Tongue (tissue), 2 donors: ENCODE measurements around the gene UBA3. TPM values are rescaled to one million over a fixed set of nuclear protein-coding genes. Genes with fewer than 3 reads are reported as not detected.
A peak's percentile ranks its signal among the peaks of the same experiment; 100 is the strongest.

Source experiments
- DNase-seq: peaks from one replicate; pipeline ENCODE4 v3.0.0-alpha.2; 2015
- total RNA-seq: library from RNA; depleted of rRNA; stranded (reverse); fragments of >200 nt; gene quantifications from one replicate; pipeline ENCODE4 v1.2.3, GENCODE V29; 2014

Gene UBA3
- total RNA-seq, 1 donor from 2014 or later, result 75.3 TPM

DNA sequence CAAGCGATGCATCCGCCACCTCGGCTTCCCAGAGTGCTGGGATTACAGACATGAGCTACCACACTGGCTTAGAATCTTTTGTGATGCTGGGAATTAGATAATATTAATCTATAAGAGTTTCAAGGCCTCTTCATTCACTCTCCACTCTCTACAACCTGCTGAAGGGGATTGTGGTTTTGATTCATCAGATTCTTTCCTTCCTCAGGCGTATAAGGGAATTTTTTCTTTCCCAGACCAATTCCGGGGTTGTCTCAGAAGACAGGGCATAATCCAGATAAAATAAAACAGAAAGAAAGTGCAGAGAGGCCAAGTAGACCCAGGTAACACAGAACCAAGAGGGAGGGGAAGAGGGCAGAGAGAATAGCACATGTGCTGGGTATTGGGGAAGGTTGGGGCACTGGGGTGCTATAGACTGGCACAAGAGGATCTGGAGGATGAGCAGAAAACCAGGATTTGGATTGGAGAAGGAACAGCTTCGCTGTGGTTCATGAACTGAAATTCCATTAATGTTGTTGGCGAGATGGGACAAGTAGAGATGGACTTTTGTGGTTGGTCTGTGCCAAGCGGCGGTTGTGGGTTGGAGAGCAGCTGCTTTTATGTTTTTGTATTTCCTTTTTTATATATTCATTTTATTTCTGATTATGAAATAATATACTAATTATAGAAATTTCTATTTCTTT lies 17.4 kb upstream of the UBA3 start:
- no peak for DNase-seq

DNA sequence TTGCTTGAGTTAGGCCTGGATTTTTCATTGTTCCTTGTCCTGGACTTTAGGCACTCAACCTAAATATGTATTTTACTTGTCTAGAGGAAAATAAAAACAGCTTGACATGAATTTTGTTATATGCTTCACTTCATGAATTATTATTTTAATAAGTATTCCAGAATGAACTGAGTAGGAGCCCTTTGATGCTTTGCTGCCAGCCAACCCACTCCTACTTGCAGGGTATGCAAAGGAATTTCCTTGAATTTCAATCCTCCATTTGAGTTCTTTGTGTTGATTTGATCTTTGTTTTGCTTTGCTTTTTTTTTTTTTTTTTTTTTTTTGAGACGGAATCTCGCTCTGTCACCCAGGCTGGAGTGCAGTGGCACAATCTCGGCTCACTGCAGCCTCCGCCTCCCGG lies 16.1 kb upstream of the UBA3 start:
- DNase-seq, result no peak

DNA sequence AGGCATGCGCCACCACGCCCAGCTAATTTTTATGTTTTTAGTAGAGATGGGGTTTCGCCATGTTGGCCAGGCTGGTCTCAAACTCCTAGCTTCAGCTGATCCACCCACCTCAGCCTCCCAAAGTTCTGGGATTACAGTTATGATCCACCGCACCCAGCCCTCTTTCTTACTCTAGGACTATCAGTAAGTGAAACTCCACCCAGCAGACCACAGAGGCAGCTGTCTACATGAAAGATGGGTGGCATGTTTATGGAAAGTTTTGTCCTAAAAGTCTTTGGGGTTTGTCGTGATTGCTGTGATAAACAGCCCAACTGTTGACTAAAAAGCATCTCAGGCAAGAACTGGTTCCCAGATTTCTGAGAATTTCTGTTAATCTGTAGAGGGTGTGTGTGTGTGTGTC lies 15.5 kb upstream of the UBA3 start:
- DNase-seq, result no peak

DNA sequence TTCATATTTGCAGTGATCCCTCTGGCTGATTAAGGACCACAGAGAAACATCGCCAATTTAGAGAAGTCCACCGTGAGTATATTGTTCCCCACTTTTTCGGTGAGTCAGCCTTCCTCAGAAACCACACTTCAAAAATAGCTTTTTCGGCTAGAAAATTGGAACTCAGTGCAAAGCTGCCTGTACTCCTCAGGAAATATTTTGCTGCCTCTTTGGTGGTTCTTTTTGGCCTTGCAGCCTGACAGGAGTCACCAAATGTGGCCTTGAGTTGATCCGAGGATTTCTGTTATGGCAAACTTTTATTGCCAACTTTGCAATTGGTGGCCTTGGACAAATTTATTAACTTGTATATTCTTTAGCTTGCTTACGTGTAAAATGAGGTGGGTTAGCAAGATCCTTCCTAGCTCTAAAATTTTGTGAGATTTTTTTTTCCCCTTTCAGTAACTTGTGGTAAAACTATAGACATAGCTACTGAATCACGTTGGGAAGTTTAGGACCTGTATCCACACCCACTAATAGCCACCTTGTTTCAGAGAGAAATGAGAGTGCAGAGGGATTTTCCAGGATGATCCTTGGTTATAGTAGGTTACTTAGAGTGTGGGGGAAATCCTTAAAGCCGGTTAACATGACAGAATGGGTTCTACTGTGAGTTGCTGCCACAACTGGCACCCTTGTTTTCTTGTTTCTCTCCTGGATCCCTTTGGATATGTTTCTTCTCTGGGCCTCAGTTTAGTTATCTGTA lies 14.5 kb upstream of the UBA3 start:
- DNase-seq, result no peak

DNA sequence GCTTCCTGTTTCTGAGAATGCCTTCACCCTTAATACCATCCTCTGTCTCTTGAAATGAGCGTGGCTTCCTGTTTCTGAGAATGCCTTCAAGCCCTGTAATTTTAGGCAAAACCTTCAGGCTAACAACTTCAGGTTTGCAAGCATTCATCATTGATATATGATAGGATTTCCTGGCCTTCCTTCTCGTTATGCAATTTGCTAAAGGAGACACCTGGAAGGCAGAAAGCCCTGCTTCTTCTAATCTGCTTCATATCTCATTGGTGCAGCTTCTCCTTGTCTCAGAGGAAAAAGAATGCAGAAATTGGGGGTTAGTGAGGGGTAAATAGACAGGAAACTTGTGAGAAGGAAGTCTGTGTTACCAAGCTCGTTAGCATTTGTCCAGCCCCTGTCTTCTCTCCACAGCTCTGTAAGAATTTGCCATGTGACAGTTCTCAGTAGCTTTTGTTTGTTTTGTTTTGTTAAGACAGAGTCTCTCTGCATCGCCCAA lies 11.9 kb upstream of the UBA3 start:
- DNase-seq, result no peak

DNA sequence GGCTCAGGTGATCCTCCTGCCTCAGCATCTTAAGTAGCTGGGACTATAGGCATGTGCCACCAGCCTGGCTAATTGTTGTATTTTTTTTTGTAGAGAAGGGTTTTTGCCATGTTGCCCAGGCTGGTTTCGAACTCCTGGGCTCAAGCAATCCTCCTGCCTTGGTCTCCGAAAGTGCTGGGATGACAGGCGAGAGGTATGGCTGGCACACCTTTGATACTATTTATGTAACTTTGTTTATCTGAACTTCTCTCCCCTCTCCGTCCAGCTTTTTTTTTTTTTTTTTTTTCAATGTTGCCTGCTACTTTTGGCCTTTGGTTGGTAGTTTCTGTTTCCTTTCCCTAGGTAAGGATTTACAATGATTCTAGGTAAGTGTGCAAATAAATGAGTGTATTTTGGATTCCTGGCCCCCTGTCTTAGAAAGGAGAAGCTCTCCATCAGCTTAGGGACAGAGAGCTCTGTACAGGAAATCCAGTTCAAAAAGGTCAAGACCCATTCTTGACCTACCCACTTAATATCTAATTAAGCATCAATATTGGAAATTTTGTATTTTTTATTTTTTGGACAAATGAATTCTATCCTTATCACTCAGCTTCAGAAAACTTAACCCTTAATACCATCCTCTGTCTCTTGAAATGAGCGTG lies 11.3 kb upstream of the UBA3 start:
- DNase-seq, result no peak

DNA sequence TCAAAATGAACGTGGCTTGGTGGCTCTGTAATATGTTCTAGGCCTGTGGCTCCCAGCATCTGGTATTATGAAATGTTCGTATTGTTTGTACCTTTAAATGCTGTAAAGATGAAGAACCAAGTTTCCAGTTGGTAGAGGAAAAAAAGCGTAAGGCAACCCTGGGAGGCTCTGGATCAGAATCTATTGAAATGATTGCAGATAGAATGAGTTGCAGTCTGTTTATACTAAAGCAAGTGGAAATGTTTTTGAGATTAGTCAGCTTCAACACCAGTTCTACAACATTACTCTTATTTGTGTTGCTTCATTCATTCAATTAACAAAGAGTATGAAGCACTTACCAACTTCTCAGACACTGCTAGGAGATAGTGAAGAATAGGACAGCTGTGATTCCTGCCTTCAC lies 9.9 kb upstream of the UBA3 start:
- no peak for DNase-seq

DNA sequence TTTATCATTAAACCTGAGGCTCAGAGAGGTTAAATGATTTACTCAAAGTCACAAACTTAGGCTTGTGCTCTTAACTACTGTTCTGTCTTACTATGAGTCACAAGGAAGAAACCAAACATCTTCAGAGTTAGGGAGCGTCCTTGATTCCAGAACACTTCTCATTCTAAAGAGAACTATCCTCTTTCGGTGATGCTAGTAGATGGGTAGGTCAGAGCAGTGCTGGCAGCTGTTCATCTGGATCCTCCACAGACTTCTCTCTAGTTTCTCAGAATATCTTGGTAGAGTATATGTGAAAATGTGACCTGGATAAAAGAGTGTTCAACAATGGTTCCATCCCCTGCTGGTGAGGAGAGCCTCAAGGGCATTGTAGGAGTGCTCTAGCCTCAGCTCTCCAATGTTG lies 7.9 kb upstream of the UBA3 start:
- DNase-seq, result peak; percentile 34

DNA sequence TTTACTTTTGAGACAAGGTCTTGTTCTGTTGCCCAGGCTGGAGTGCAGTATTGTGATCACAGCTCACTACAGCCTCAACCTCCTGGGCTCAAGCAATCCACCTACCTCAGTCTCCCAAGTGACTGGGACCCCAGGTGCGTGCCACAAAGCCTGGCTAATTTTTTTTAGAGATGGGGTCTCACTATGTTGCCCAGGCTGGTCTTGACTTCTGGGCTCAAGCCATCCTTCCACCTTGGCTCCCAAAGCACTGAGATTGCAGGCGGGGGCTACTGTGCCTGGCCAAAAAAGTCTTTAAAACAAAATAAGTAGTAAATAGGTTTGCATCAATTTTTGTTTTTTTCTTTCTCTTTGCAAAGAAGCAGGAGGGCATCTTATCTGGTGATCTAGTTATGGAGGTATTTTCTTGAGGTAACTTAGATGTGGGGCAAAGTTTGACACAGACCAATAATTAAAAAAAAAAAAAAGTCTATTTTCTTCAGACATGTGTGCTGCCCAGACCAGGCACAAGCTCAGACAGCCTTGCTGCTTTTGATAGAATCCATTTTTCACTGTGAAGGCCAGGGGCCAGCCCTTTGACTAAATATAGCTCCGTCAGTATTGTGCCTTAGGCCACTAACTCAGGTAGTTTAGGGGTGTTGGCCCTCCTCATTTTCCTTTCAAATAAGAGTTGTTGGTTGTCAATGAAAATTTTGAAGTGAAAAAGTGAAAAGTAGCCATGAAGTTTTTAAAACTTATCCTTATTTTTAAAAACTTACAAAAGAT lies 7.0 kb upstream of the UBA3 start:
- DNase-seq, result no peak

DNA sequence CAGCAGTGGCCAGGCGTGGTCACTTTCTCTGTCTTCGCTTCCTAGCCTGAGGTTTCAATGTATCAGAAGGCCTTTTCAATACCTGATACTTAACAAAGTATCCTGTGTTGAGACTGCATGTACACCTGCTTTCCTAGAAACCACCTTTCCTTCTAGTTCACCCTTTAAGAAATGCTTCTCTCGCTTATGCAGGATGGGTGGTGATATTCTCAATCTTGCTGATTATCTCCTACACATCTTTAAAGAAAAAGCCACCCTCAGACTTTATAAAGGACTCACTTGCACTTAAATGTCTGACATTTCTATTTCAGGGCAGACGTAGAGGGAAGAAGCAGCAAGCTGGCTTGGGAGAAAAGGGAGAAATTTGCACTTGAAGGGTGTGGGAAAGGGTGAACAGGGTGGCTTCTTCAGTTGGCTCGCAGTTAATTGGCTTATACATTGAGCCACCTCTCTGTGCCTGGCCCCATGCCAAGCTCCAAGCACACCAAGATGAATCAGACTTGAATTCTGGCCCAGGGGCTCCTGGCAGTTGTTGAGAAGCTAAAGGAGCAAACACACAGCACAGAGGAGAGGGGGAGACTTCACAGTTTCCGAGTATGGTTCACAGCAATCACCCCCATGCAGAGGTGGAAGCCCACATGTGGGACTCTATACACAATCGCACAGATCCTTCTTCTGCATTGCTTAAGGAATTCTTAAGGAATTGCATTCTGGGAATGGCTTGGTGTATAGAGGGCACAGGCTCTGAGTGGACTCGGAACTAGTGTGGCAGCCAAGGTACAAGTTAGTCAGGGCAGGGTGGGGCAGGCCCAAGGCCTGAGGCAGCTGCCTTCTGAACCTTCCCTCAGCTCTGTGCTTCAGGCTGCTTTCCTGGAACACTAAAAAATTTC lies 5.9 kb upstream of the UBA3 start:
- peak; percentile 94 for DNase-seq

DNA sequence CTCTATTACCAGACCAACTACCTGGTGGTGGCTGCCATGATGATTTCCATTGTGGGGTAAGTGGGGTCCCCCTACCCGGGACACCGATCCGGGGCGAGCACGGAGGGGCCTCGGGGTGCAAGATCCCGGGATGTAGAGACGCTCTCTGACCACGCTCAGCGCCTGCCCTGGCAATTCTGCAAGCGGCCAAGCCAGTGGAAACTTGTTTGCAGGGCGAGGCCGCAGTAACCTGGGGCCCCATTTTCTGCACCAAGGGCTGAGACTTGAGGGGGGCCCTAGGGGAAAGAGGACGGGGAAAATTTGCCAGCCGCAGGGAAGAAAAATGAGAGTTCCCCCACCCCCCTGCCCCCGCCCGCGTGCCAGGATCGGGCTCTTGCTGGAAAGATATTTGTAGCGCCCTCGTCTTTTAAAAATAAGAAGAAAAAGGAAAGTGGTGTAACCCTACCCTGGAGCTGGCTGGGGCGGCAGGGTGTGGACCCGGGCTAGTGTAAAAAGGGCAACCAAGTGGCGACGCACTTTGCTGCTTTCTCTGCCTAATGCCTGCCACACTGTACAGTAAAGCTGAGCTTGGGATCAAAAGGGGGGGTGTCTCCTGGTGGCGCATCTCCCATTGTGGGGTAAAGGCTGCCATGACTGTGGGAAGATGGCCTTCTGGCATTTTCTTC lies 5.1 kb upstream of the UBA3 start:
- DNase-seq, result peak; percentile 44

DNA sequence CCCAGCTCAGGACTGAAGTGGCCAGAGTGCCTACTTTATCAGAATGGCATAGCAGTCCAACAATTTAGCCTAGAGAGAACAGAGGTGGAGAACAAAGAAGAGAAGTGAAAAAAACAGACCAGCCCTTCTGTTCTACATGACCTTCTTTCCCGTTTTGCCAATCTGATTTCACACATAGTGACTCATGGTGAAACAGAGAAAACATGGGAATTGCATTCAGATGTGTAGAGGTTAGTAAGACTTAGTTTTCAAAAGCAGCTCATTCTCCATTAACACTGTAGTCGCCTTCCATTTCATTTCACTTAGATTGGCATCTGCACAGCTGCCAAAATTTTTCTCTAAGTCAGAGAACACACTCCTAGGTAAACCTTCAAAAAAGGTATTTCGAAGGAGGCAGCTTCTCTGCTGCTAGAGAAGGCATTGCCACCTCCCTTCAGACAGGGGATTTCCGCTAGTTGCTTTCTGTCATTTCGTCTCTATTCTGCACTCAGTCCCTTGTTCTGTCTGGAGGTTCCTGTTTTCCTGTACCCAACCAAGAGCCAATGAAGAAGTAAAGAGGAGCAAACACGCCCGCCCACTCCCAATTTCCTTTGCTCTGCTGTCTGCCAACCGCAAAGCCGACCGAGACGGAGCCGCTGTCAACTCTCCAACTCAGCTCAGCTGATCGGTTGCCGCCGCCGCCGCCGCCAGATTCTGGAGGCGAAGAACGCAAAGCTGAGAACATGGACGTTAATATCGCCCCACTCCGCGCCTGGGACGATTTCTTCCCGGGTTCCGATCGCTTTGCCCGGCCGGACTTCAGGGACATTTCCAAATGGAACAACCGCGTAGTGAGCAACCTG lies 4.4 kb upstream of the UBA3 start, which contains the start of gene ARL6IP5:
Gene ARL6IP5 (plus strand): TSS at position 612 of the 842 bp plus-strand sequence. CDS start 111 bp downstream, at position 723.
- peak; percentile 97 for DNase-seq

DNA sequence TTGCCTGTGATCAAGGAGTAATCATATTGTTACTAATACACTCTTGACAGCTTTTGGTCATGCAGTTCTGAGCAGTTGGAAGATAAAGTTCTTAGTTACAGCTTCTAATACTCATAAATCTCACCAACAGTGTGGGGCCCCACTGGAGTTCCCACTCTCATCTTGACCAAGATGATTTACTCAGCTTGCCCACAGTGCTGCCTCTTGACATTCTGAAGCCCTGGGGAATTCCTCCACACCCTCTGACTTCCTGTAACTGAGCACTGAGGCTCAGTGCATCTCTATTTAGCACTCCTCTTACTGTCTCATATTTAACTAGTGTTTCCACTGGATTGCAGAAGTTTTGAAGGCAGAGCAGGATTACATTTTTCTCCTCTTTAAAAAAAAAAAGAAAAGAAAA lies 2.6 kb upstream of the UBA3 start:
- peak; percentile 70 for DNase-seq

DNA sequence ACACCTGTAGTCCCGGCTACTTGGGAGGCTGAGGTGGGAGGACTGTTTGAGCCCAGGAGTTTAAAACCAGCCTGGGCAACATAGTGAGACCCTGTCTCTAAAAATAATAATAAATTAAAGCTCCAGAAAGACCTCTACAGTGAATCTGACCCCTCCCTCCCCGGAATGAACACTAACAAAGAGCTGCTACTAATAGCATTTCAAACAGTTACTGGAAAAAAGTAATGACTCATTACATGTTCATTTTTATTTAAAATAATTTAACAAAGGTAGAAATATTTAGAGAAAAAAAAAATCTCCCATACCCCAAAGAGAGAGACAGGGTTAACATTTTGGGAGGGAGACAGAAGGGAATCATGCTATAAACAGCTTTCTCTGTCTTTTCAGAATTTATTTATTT lies 2.2 kb upstream of the UBA3 start:
- DNase-seq, result no peak

DNA sequence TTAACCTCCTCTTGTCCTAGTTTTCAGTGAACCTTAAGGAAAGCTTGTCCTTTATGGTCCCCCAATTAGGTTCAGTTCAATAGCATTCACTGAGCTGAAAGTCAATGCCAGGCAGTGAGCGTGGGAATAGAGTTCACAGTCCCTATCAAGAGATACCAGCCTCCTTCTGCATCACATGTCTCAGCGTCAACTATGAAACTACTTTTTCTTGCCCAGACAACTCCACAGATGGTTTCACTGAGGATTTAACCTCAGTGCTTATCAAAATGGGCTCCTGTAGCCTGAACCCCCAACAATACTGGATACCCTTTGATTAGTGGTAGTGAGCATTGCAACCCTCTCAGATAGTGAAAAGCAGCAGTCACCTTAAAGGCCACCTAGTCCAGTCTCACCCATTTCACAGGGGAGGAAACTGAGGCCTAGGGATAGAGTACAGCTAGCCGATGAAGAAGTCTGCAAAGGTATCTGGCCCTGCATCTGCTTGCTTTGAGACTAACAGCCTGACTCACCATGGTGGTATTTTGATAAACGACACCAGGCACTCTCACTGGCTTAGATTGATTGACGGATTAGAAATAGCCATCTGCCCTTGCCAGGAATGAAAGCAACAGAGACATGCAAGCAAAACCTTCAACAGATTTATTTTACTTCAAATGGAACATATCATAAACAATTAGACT lies 1.6 kb upstream of the UBA3 start:
- peak; percentile 51 for DNase-seq

DNA sequence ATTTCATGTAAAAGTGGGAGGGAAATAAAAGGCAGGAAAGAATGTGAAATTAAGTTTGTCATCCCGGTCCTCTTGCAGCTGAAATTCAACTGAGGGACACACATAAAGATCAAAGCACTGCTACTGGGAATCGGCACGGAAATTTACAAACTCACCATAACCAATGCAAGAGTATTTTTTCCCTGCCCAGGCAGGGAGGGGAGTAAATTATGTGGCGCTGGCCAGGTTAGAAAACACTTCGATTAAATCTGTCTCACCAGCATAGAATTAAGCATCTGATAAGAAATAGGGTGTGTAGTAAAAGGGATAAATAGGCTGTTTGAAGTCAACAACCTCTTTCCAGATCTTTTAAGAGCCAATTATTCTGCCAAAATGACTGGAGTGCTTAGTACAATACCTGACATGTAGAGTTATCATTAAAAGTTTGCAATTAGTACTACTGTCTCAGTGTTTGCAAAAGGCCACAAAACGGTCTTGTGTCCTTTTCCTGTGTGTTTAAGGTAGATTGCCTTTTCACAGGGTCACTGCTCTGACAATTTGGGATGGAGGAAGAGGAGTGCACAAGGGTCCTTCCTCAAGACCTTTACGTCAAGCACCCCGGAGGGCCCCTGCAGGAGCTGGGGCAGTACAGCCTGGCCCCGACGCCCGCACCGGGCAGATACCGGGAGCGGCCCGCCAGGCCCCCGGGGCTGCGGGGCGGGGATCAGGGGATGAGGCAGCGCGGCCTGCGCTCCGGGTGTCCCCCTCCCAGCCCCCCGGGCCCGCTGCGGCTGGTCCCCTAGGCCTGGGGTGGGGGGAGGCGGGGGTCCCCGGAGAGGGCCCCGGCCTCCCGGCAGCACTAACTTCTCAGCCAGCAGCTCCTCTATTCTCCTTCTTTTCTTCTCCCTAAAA lies 651 bp downstream of the UBA3 start:
- peak; percentile 38 for DNase-seq

DNA sequence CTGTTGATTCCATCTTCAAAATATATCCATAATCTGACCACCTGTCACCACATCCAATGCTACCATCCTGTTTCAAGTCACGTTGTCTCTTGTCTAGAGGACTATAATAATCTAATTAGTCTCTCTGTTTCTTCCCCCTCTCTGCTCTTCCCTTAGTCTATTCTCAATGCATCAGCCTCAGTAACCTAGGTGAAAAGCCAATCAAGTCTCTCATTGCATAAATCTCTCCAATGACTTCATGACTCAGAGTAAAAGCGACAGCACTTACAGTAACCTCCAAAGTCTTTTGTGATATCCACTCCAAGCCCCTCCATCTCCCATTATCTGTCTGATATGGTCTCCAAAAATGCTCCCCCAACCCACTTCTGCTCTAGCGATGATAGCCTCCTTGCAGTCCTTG lies 7.2 kb downstream of the UBA3 start:
- DNase-seq, result no peak

DNA sequence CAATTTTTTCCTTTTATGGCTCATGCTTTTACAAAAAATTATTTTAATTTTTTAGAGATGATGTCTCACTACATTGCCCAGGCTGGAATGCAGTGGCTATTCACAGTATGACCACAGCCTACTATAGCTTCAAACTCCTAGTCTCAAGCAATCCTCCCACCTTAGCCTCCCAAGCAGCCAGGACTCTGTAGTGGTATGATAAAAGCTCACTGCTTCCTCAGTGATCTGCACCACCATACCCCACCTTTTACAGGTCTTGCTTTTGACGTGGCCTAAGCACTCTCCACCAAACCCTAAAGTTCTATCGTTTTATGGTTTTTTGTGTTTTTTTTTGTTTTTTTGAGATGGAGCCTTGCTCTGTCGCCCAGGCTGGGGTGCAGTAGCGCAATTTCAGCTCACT lies 14.0 kb downstream of the UBA3 start:
- no peak for DNase-seq
